Body of pancreas (tissue), 4 donors: ENCODE measurements around the gene ZMAT2. TPM values are rescaled to one million over a fixed set of nuclear protein-coding genes. Genes with fewer than 3 reads are reported as not detected.
"Not testable (repeated sequence)": the region's sequence is repeated elsewhere in the genome, so short reads cannot be mapped to it uniquely, and the experiment has no call there.

Source experiments
- ATAC-seq: fragments of 150-250 bp; one replicate; pipeline ENCODE4 v1.9.1; 2016
- DNase-seq, 4 donors: peaks; one replicate each; pipeline ENCODE4 v3.0.0-alpha.2; 2019
- H3K27ac ChIP-seq, 4 donors: fragments of 200-600 bp; sonication (generic); 1 replicate in 3 of 4; 2 replicates in 1 of 4; pipeline versions ENCODE4 v1.5.1 to v1.6.1; 2016 to 2019; ENCODE audit warnings: mild to moderate bottlenecking in 1 of 4, mixed read lengths in 1 of 4, moderate library complexity in 1 of 4
- H3K27me3 ChIP-seq, 2 donors: fragments of 200-600 bp; sonication (generic); one replicate each; pipeline ENCODE4 v1.6.0; 2016; ENCODE audit warnings: mild to moderate bottlenecking in 1 of 2
- H3K36me3 ChIP-seq, 2 donors: fragments of 200-600 bp; sonication (generic); replicated peaks in 1 of 2; 2 replicates each; pipeline ENCODE4 v1.5.1; 2016; ENCODE audit warnings: low read depth in 2 of 2; ENCODE audit not compliant: insufficient read depth in 1 of 2
- H3K4me1 ChIP-seq: fragments of 200-600 bp; sonication (generic); one replicate; pipeline ENCODE4 v1.6.0; 2016
- H3K4me3 ChIP-seq, 2 donors: fragments of 200-600 bp; sonication (generic); 1 replicate in 1 of 2; 2 replicates in 1 of 2; pipeline ENCODE4 v1.5.1; 2016 to 2019
- H3K9me3 ChIP-seq, 3 donors: fragments of 200-600 bp; sonication (generic); 1 replicate in 2 of 3; 2 replicates in 1 of 3; pipeline ENCODE4 v1.5.1; 2016
- POLR2A ChIP-seq, 3 donors: fragments of 450-650 bp; IDR thresholded peaks; one replicate each; pipeline ENCODE4 v1.6.1; 2016; ENCODE audit warnings: antibody characterized with exemption in 3 of 3, mild to moderate bottlenecking in 2 of 3
- WGBS, 2 donors: methylation state at CpG; one replicate each; pipeline ENCODE4 v1.1.5; 2017; 5-methylcytosine and 5-hydroxymethylcytosine counted together
- intact Hi-C: fragments of 100-400 bp; cut with DNase I; formaldehyde crosslinking; loops from one replicate; pipeline ENCODE4 v1.15.1; 2023
- total RNA-seq, 2 donors: library from RNA; depleted of rRNA; stranded (reverse); fragments of >200 nt; gene quantifications; one replicate each; pipeline ENCODE4 v1.1.0, GENCODE V29; 2016
- TF ChIP-seq, protein P1 (sequence below), 7 experiments: fragments of 450-650 bp in 4 of 7; fragments of 200-600 bp in 3 of 7; sonication (generic) in 3 of 7; IDR thresholded peaks; one replicate each; pipeline ENCODE4 v1.5.1; 2016 to 2019; ENCODE audit warnings: antibody characterized with exemption in 7 of 7

ZMAT2 gene, protein sequence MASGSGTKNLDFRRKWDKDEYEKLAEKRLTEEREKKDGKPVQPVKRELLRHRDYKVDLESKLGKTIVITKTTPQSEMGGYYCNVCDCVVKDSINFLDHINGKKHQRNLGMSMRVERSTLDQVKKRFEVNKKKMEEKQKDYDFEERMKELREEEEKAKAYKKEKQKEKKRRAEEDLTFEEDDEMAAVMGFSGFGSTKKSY
- 10 to 100 TPM; 16.1 to 27.0 TPM for total RNA-seq

GRCh38 chr5:140700177-140701144 lies at the start of gene ZMAT2:
ZMAT2 (plus strand) TSS chr5:140700447; CDS start chr5:140700461, 14 bp downstream.
- DNase-seq, result peak; percentile 96 to 98 (median 98)
- ATAC-seq, result peak; percentile 100
- Histone ChIP-seq H3K4me3 (peak within 1 kb of the TSS; percentile 91), H3K4me1 (peaks cover 18% of the 10 kb centered on the region), H3K27me3 (no peaks in the 10 kb centered on the region), H3K36me3 (peaks cover 6 to 39% of the 10 kb centered on the region in 2 donors), H3K9me3 (no peaks in the 10 kb centered on the region), H3K27ac (peak within 1 kb of the TSS; percentile 18 to 81 (median 69))
- TF ChIP-seq, protein P1, sequence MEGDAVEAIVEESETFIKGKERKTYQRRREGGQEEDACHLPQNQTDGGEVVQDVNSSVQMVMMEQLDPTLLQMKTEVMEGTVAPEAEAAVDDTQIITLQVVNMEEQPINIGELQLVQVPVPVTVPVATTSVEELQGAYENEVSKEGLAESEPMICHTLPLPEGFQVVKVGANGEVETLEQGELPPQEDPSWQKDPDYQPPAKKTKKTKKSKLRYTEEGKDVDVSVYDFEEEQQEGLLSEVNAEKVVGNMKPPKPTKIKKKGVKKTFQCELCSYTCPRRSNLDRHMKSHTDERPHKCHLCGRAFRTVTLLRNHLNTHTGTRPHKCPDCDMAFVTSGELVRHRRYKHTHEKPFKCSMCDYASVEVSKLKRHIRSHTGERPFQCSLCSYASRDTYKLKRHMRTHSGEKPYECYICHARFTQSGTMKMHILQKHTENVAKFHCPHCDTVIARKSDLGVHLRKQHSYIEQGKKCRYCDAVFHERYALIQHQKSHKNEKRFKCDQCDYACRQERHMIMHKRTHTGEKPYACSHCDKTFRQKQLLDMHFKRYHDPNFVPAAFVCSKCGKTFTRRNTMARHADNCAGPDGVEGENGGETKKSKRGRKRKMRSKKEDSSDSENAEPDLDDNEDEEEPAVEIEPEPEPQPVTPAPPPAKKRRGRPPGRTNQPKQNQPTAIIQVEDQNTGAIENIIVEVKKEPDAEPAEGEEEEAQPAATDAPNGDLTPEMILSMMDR (IDR thresholded peaks at IDR 0.05), result no peak
- TF ChIP-seq POLR2A (IDR thresholded peaks at IDR 0.05), result peak in 2 of 3 donors; percentile 77 to 87
- WGBS, 2 donors, result 1% methylated on average over 35 to 44 of the region's 44 CpGs
- intact Hi-C loops, result no loop called here

GRCh38 chr5:140658870-140659269 lies 41.4 kb upstream of the ZMAT2 start:
- TF ChIP-seq, protein P1 (IDR thresholded peaks at IDR 0.05), result no peak
- no peak for TF ChIP-seq POLR2A (IDR thresholded peaks at IDR 0.05)
- intact Hi-C loops, result no loop called here
- 91 to 96% methylated on average over 17 of the region's 17 CpGs for WGBS, 2 donors

GRCh38 chr5:140660371-140660770 lies 39.9 kb upstream of the ZMAT2 start:
- DNase-seq, intact Hi-C loops, H3K27me3 ChIP-seq, H3K9me3 ChIP-seq, H3K27ac ChIP-seq, H3K4me3 ChIP-seq, ATAC-seq: not testable (repeated sequence)
- 85 to 91% methylated on average over 6 of the region's 6 CpGs for WGBS, 2 donors
- H3K36me3 ChIP-seq, result peaks cover 7 to 56% of the 10 kb centered on the region in 2 donors
- peaks cover 13% of the 10 kb centered on the region for H3K4me1 ChIP-seq

More at GRCh38 chr5:140658870-140659269, 41.4 kb upstream of the ZMAT2 start:
- DNase-seq, result no peak
- no peak for ATAC-seq
- Histone ChIP-seq H3K9me3 (no peaks in the 10 kb centered on the region), H3K4me1 (peaks cover 8% of the 10 kb centered on the region), H3K27ac (no peak overlapping the region), H3K27me3 (no peaks in the 10 kb centered on the region), H3K36me3 (peaks cover 7 to 65% of the 10 kb centered on the region in 2 donors), H3K4me3 (no peak overlapping the region)

- Histone ChIP-seq H3K4me1 (peaks cover 31% of the 10 kb centered on the region), H3K27ac (peak overlapping the region; percentile 82 to 99 (median 94)), H3K36me3 (peaks cover 7 to 25% of the 10 kb centered on the region in 2 donors), H3K27me3 (no peaks in the 10 kb centered on the region), H3K4me3 (peak overlapping the region; percentile 40 to 79), H3K9me3 (no peaks in the 10 kb centered on the region)
- WGBS, 2 donors, result 10 to 11% methylated on average over 18 of the region's 18 CpGs
- no peak for ATAC-seq
- intact Hi-C loops, result no loop called here
- TF ChIP-seq POLR2A (IDR thresholded peaks at IDR 0.05), result no peak
- TF ChIP-seq, protein P1 (IDR thresholded peaks at IDR 0.05), result no peak
- DNase-seq, result no peak
Measured at GRCh38 chr5:140664030-140664358, 36.3 kb upstream of the ZMAT2 start.
